NT2/D1 (cell line): ENCODE measurements around the gene C3.

Source experiments
- SUZ12 ChIP-seq: IDR thresholded peaks from 2 replicates; pipeline ENCODE4 v1.6.1; 2011; ENCODE audit not compliant: insufficient read length, insufficient read depth; ENCODE audit errors: extremely low read depth
- YY1 ChIP-seq: IDR thresholded peaks from 2 replicates; pipeline ENCODE4 v1.6.1; 2011; ENCODE audit not compliant: insufficient read length, insufficient read depth
- ZNF274 ChIP-seq: IDR thresholded peaks from 2 replicates; pipeline ENCODE4 v1.6.1; 2011; ENCODE audit warnings: mild to moderate bottlenecking, low read depth, low read length

- no peak for TF ChIP-seq YY1
- no peak for TF ChIP-seq ZNF274
- TF ChIP-seq SUZ12 = no peak
Observed at GRCh38 chr19:6648141-6648715, 72.2 kb downstream of the C3 start.
